DOHH2 (cell line): ENCODE measurements around the gene GIGYF2.

ENCODE experiments used
- EZH2phosphoT487 ChIP-seq: fragments of 200-600 bp; sonication (generic); IDR thresholded peaks from 2 replicates; pipeline ENCODE4 v1.6.1; 2017; ENCODE audit warnings: borderline replicate concordance, mild to moderate bottlenecking, antibody characterized with exemption, low read length, moderate library complexity, mixed read lengths
- TF ChIP-seq, protein P1 (sequence below): fragments of 200-600 bp; sonication (generic); IDR thresholded peaks from one replicate; pipeline ENCODE4 v1.5.1; 2014; ENCODE audit warnings: antibody characterized with exemption, mild to moderate bottlenecking, low read depth, low read length; ENCODE audit not compliant: poor library complexity, severe bottlenecking

DNA sequence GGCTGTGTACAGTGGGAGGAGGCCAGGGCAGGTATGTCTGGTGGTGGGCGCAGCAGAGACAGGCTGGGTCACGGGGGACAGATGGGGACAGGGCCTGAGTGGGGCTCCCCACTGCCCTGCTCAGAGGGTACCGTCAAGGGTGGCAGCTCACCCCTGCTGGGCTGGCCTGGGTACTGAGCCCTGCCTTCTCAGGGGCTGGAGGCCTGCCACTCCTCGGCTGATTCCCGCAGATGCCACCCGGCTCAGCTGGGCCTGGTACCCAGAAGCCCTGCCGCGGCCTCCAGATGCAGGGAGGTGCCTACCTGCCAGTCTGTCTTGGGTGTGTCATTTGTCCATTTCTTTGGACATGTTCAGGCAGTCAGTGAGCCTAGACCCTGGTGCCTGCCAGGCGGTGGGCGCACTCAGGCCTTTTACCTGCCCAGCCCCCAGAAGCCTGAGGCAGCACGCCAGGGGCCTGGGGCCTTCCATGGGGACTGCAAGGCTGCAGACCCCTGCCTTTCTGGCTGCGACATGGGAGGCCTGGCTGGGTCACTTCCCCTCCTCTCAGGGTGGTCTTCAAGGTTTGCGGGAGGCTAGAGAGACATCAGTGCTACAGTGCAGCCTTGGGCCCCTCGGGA is 176.3 kb downstream of the GIGYF2 start:
- TF ChIP-seq, protein P1, sequence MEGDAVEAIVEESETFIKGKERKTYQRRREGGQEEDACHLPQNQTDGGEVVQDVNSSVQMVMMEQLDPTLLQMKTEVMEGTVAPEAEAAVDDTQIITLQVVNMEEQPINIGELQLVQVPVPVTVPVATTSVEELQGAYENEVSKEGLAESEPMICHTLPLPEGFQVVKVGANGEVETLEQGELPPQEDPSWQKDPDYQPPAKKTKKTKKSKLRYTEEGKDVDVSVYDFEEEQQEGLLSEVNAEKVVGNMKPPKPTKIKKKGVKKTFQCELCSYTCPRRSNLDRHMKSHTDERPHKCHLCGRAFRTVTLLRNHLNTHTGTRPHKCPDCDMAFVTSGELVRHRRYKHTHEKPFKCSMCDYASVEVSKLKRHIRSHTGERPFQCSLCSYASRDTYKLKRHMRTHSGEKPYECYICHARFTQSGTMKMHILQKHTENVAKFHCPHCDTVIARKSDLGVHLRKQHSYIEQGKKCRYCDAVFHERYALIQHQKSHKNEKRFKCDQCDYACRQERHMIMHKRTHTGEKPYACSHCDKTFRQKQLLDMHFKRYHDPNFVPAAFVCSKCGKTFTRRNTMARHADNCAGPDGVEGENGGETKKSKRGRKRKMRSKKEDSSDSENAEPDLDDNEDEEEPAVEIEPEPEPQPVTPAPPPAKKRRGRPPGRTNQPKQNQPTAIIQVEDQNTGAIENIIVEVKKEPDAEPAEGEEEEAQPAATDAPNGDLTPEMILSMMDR: no peak
- no peak for TF ChIP-seq EZH2phosphoT487
